HepG2 (cell line): ENCODE measurements around the gene STIM2. TPM values are rescaled to one million over a fixed set of nuclear protein-coding genes. Genes with fewer than 3 reads are reported as not detected.

ENCODE experiments used
- AGO1 ChIP-seq: fragments of 200-400 bp; formaldehyde crosslinking; IDR thresholded peaks from 2 replicates; pipeline ENCODE4 v1.6.1; 2017; ENCODE audit warnings: mild to moderate bottlenecking, low read depth, low read length, moderate library complexity; ENCODE audit not compliant: poor library complexity, severe bottlenecking
- DMAP1 ChIP-seq: IDR thresholded peaks from 2 replicates; pipeline ENCODE4 v1.6.1; 2016
- JDP2 ChIP-seq: sonication (generic); formaldehyde crosslinking; IDR thresholded peaks from 2 replicates; pipeline ENCODE4 v1.8.1; 2022; ENCODE audit warnings: missing genetic modification reagents, borderline replicate concordance
- MED13 ChIP-seq: sonication (generic); formaldehyde crosslinking; IDR thresholded peaks from 2 replicates; pipeline ENCODE4 v1.5.0; 2020; ENCODE audit warnings: missing genetic modification reagents
- PCBP1 ChIP-seq: fragments of 200-400 bp; formaldehyde crosslinking; IDR thresholded peaks from 2 replicates; pipeline ENCODE4 v1.6.1; 2017; ENCODE audit warnings: mild to moderate bottlenecking, low read depth, low read length, borderline replicate concordance
- RFX3 ChIP-seq: IDR thresholded peaks from 2 replicates; pipeline ENCODE4 v1.6.1; 2016; ENCODE audit warnings: missing biosample characterization, missing genetic modification reagents
- ZBTB21 ChIP-seq: sonication (generic); formaldehyde crosslinking; IDR thresholded peaks from 2 replicates; pipeline ENCODE4 v1.4.0; 2020; ENCODE audit warnings: missing genetic modification reagents
- ZNF263 ChIP-seq: sonication (generic); formaldehyde crosslinking; IDR thresholded peaks from 2 replicates; pipeline ENCODE4 v1.4.0; 2020; ENCODE audit warnings: missing genetic modification reagents
- ZNF414 ChIP-seq: sonication (generic); formaldehyde crosslinking; IDR thresholded peaks from 2 replicates; pipeline ENCODE4 v1.5.0; 2020; ENCODE audit warnings: missing genetic modification reagents
- ZNF547 ChIP-seq: sonication (generic); formaldehyde crosslinking; IDR thresholded peaks from 2 replicates; pipeline ENCODE4 v1.5.1; 2020; ENCODE audit warnings: mild to moderate bottlenecking, missing genetic modification reagents
- ZNF703 ChIP-seq: sonication (generic); formaldehyde crosslinking; IDR thresholded peaks from 2 replicates; pipeline ENCODE4 v1.5.1; 2020; ENCODE audit warnings: missing genetic modification reagents, mild to moderate bottlenecking, moderate library complexity, borderline replicate concordance
- polyA plus RNA-seq, 8 experiments: library from polyadenylated mRNA; depleted of rRNA in 3 of 8; stranded (reverse) in 7 of 8; unstranded in 1 of 8; fragments of >200 nt; fragmentation: Illumina TruSeq in 4 of 8; extraction: Trizol in 4 of 8; gene quantifications; 2 replicates each; pipeline versions ENCODE4 v1.2.1 to v1.2.3, GENCODE V29; 2011 to 2016; ENCODE audit warnings: low read depth in 4 of 8, missing spikeins in 1 of 8, mixed read lengths in 1 of 8; ENCODE audit not compliant: insufficient read depth in 1 of 8
- total RNA-seq, 5 experiments: library from RNA; depleted of rRNA; stranded (reverse); fragments of >200 nt; fragmentation: Illumina TruSeq; extraction: Trizol; gene quantifications; 2 replicates each; pipeline ENCODE4 v1.2.3, GENCODE V29; 2016; ENCODE audit warnings: low read depth in 1 of 5
- TF ChIP-seq, protein P1 (sequence below): sonication (generic); formaldehyde crosslinking; conservative IDR thresholded peaks from 2 replicates; pipeline ENCODE4 v1.4.0; 2020; ENCODE audit warnings: missing genetic modification reagents
- TF ChIP-seq, protein P2 (sequence below): sonication (generic); formaldehyde crosslinking; IDR thresholded peaks from 2 replicates; pipeline ENCODE4 v1.9.0; 2022; ENCODE audit warnings: low read depth, missing genetic modification reagents
- TF ChIP-seq, protein P3 (sequence below): sonication (generic); formaldehyde crosslinking; IDR thresholded peaks from 2 replicates; pipeline ENCODE4 v1.4.0; 2020; ENCODE audit warnings: missing genetic modification reagents
- TF ChIP-seq, protein P4 (sequence below): sonication (generic); formaldehyde crosslinking; IDR thresholded peaks from 2 replicates; pipeline ENCODE4 v1.5.0; 2020; ENCODE audit warnings: missing genetic modification reagents

STIM2 gene
- total and polyA plus RNA-seq, 2 of the 13 experiments (the other 11 are each of a cell fraction or from before 2014, with no cell fraction given) = 19.3 to 19.4 TPM

DNA sequence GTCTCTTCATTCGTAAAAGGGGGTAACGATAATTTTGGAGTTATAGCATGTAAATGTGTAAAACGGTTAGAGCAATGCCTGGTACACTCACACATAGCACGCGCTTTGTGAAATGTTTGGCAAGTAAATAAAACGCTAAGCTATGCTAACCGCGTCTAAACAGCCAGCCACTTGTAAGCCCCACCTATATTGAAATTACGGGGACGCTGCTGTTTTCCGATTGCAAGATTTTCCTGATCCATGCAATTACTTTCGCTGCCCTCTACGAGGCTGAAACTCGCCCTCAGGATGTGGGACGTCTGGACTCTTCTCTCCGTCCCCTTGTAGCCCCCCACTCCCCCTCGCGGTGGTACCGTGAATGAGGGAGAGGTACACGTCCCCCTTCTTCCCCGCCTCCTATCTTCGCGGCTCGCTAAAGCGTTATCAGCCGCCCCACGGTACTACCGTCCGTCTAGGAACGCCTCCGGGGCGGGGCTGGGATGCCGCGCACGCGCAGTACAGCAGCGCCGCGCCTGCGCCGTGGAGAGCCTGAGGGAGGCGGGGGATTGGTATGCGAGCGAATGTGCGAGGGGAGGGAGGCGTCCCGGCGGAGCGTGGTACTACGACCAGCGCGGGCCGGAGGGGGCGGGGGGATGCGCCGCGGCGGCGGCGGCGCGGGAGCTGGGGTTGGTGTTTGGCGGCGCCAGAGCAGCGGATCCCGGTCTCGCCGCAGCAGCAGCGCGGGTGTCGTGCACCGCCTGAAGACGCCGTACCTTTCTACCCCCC is at the start of gene STIM2 (continued):
- TF ChIP-seq, protein P1, sequence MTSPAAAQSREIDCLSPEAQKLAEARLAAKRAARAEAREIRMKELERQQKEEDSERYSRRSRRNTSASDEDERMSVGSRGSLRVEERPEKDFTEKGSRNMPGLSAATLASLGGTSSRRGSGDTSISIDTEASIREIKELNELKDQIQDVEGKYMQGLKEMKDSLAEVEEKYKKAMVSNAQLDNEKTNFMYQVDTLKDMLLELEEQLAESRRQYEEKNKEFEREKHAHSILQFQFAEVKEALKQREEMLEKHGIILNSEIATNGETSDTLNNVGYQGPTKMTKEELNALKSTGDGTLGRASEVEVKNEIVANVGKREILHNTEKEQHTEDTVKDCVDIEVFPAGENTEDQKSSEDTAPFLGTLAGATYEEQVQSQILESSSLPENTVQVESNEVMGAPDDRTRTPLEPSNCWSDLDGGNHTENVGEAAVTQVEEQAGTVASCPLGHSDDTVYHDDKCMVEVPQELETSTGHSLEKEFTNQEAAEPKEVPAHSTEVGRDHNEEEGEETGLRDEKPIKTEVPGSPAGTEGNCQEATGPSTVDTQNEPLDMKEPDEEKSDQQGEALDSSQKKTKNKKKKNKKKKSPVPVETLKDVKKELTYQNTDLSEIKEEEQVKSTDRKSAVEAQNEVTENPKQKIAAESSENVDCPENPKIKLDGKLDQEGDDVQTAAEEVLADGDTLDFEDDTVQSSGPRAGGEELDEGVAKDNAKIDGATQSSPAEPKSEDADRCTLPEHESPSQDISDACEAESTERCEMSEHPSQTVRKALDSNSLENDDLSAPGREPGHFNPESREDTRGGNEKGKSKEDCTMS (CRISPR knock-in tag) = no peak
- no peak for TF ChIP-seq DMAP1 (CRISPR knock-in tag)
- TF ChIP-seq, protein P2, sequence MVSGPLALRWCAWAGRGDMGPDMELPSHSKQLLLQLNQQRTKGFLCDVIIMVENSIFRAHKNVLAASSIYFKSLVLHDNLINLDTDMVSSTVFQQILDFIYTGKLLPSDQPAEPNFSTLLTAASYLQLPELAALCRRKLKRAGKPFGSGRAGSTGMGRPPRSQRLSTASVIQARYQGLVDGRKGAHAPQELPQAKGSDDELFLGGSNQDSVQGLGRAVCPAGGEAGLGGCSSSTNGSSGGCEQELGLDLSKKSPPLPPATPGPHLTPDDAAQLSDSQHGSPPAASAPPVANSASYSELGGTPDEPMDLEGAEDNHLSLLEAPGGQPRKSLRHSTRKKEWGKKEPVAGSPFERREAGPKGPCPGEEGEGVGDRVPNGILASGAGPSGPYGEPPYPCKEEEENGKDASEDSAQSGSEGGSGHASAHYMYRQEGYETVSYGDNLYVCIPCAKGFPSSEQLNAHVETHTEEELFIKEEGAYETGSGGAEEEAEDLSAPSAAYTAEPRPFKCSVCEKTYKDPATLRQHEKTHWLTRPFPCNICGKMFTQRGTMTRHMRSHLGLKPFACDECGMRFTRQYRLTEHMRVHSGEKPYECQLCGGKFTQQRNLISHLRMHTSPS (CRISPR knock-in tag) = 0 out of 2 replicates have a peak, but pooled peaks have one; percentile 22
- TF ChIP-seq, protein P3, sequence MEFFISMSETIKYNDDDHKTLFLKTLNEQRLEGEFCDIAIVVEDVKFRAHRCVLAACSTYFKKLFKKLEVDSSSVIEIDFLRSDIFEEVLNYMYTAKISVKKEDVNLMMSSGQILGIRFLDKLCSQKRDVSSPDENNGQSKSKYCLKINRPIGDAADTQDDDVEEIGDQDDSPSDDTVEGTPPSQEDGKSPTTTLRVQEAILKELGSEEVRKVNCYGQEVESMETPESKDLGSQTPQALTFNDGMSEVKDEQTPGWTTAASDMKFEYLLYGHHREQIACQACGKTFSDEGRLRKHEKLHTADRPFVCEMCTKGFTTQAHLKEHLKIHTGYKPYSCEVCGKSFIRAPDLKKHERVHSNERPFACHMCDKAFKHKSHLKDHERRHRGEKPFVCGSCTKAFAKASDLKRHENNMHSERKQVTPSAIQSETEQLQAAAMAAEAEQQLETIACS (CRISPR knock-in tag) = no peak
- no peak for TF ChIP-seq ZBTB21 (CRISPR knock-in tag)
- TF ChIP-seq JDP2 = no peak; the same call in 1 of the 2 replicates
- no peak for TF ChIP-seq RFX3 (CRISPR knock-in tag)
- TF ChIP-seq, protein P4, sequence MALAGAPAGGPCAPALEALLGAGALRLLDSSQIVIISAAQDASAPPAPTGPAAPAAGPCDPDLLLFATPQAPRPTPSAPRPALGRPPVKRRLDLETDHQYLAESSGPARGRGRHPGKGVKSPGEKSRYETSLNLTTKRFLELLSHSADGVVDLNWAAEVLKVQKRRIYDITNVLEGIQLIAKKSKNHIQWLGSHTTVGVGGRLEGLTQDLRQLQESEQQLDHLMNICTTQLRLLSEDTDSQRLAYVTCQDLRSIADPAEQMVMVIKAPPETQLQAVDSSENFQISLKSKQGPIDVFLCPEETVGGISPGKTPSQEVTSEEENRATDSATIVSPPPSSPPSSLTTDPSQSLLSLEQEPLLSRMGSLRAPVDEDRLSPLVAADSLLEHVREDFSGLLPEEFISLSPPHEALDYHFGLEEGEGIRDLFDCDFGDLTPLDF (CRISPR knock-in tag) = no peak
- no peak for TF ChIP-seq ZNF414 (CRISPR knock-in tag)
- TF ChIP-seq ZNF547 (CRISPR knock-in tag) = no peak
- no peak for TF ChIP-seq ZNF703 (CRISPR knock-in tag)
- TF ChIP-seq MED13 (CRISPR knock-in tag) = no peak
- no peak for TF ChIP-seq PCBP1
- peak; percentile 66 for TF ChIP-seq AGO1
- TF ChIP-seq ZNF263 (CRISPR knock-in tag) = peak; percentile 24; the same call in 1 of the 2 replicates
